Measurements from ENCODE around the gene SLC25A19. TPM values are rescaled to one million over a fixed set of nuclear protein-coding genes. Genes with fewer than 3 reads are reported as not detected.

SLC25A19 gene
- polyA plus RNA-seq, 1 of the 3 experiments (the other 2 are of a cell fraction) = 11.7 TPM

- H3K4me3 ChIP-seq (ENCODE audit: low read depth in 2 of 2, low read length in 1 of 2) = no peak overlapping the region
- TF ChIP-seq, protein P1, sequence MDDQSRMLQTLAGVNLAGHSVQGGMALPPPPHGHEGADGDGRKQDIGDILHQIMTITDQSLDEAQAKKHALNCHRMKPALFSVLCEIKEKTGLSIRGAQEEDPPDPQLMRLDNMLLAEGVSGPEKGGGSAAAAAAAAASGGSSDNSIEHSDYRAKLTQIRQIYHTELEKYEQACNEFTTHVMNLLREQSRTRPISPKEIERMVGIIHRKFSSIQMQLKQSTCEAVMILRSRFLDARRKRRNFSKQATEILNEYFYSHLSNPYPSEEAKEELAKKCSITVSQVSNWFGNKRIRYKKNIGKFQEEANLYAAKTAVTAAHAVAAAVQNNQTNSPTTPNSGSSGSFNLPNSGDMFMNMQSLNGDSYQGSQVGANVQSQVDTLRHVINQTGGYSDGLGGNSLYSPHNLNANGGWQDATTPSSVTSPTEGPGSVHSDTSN (IDR thresholded peaks at IDR 0.05) = peak; percentile 37; the same call in 1 of the 2 replicates
- TF ChIP-seq RAD21 (IDR thresholded peaks at IDR 0.05; ENCODE audit: low read length) = no peak
- TF ChIP-seq NRF1 (IDR thresholded peaks at IDR 0.05; ENCODE audit: low read depth, low read length) = no peak
- TF ChIP-seq POLR2AphosphoS5 (IDR thresholded peaks at IDR 0.05; ENCODE audit: low read depth, low read length) = 0 out of 2 replicates have a peak, but pooled peaks have one; percentile 55
- peak; percentile 63 for TF ChIP-seq FOSL2 (IDR thresholded peaks at IDR 0.05; ENCODE audit: borderline replicate concordance, low read depth)
- peak; percentile 82 for TF ChIP-seq NFIC (IDR thresholded peaks at IDR 0.05; ENCODE audit: borderline replicate concordance)
- TF ChIP-seq JUND (IDR thresholded peaks at IDR 0.05) = 0 out of 2 replicates have a peak, but pooled peaks have one; percentile 41
- peak; percentile 85 for TF ChIP-seq TCF12 (IDR thresholded peaks at IDR 0.05)
- peaks cover 36 to 38% of the 10 kb centered on the region in 2 experiments for H3K36me3 ChIP-seq (replicated peaks in 1 of 2; ENCODE audit: control insufficient read depth in 1 of 2, insufficient read depth in 2 of 2, low read length in 1 of 2)
- no peaks in the 10 kb centered on the region for H3K4me1 ChIP-seq (ENCODE audit: control insufficient read depth in 1 of 2, insufficient read depth in 2 of 2, low read depth in 1 of 2, low read length in 1 of 2)
- H4K20me1 ChIP-seq (ENCODE audit: insufficient read depth) = peaks cover 5% of the 10 kb centered on the region
- H2AFZ ChIP-seq (ENCODE audit: low read depth) = no peak overlapping the region
- no peak for DNase-seq
- H3K4me2 ChIP-seq = no peak overlapping the region
- POLR2A ChIA-PET = no interaction called here
- no peak overlapping the region for H3K9ac ChIP-seq
- 77% methylated on average over 20 of the region's 20 CpGs for WGBS (ENCODE audit: low lambda C conversion rate)
- H3F3A ChIP-seq (replicated peaks; ENCODE audit: insufficient read depth) = peaks cover 29% of the 10 kb centered on the region
- CTCF ChIA-PET = interaction anchor here (0.7 to 7.5 kb wide), 13 partner anchors 15 to 206 kb away, joined by 3 to 83 read pairs (median 5); partner anchors contain the start of genes GRB2 and MIF4GD
- H3K9me3 ChIP-seq = no peaks in the 10 kb centered on the region
- no peaks in the 10 kb centered on the region for H3K27me3 ChIP-seq (ENCODE audit: insufficient read depth)
- peaks cover 15% of the 10 kb centered on the region for H3K79me2 ChIP-seq (ENCODE audit: insufficient read depth)
- H3K27ac ChIP-seq (ENCODE audit: low read depth in 2 of 2, low read length in 1 of 2) = no peak overlapping the region
- no peaks in the 10 kb centered on the region for H3K9me2 ChIP-seq
Measured at GRCh38 chr17:75319904-75320691, 30.9 kb upstream of the SLC25A19 start.

- no peaks in the 10 kb centered on the region for H3K9me2 ChIP-seq
- peaks cover 33 to 36% of the 10 kb centered on the region in 2 experiments for H3K36me3 ChIP-seq (replicated peaks in 1 of 2; ENCODE audit: control insufficient read depth in 1 of 2, insufficient read depth in 2 of 2, low read length in 1 of 2)
- ChIA-PET POLR2A (no interaction called here), CTCF (interaction anchor here (1.1 to 5.4 kb wide), 6 partner anchors 14 to 94 kb away, joined by 3 to 83 read pairs (median 4); partner anchors contain the start of gene GRB2)
- no peak overlapping the region for H2AFZ ChIP-seq (ENCODE audit: low read depth)
- H3K9me3 ChIP-seq = no peaks in the 10 kb centered on the region
- no peak overlapping the region for H3K4me3 ChIP-seq (ENCODE audit: low read depth in 2 of 2, low read length in 1 of 2)
- peaks cover 5% of the 10 kb centered on the region for H4K20me1 ChIP-seq (ENCODE audit: insufficient read depth)
- H3K4me2 ChIP-seq = no peak overlapping the region
- no peak for TF ChIP-seq GABPA (IDR thresholded peaks at IDR 0.05; ENCODE audit: low read depth)
- no peak for TF ChIP-seq SIN3A (IDR thresholded peaks at IDR 0.05; ENCODE audit: borderline replicate concordance, low read depth, low read length)
- TF ChIP-seq POLR2AphosphoS5 (IDR thresholded peaks at IDR 0.05; ENCODE audit: low read depth, low read length) = no peak
- no peak for TF ChIP-seq JUND (IDR thresholded peaks at IDR 0.05)
- no peak for TF ChIP-seq EP300 (IDR thresholded peaks at IDR 0.05; ENCODE audit: borderline replicate concordance in 1 of 2, low read depth in 1 of 2, low read length in 1 of 2)
- TF ChIP-seq, protein P1 (IDR thresholded peaks at IDR 0.05) = no peak
- TF ChIP-seq, protein P2, sequence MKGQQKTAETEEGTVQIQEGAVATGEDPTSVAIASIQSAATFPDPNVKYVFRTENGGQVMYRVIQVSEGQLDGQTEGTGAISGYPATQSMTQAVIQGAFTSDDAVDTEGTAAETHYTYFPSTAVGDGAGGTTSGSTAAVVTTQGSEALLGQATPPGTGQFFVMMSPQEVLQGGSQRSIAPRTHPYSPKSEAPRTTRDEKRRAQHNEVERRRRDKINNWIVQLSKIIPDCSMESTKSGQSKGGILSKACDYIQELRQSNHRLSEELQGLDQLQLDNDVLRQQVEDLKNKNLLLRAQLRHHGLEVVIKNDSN (IDR thresholded peaks at IDR 0.05; ENCODE audit: borderline replicate concordance, low read depth) = no peak
- TF ChIP-seq, protein P3, sequence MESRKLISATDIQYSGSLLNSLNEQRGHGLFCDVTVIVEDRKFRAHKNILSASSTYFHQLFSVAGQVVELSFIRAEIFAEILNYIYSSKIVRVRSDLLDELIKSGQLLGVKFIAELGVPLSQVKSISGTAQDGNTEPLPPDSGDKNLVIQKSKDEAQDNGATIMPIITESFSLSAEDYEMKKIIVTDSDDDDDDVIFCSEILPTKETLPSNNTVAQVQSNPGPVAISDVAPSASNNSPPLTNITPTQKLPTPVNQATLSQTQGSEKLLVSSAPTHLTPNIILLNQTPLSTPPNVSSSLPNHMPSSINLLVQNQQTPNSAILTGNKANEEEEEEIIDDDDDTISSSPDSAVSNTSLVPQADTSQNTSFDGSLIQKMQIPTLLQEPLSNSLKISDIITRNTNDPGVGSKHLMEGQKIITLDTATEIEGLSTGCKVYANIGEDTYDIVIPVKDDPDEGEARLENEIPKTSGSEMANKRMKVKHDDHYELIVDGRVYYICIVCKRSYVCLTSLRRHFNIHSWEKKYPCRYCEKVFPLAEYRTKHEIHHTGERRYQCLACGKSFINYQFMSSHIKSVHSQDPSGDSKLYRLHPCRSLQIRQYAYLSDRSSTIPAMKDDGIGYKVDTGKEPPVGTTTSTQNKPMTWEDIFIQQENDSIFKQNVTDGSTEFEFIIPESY (IDR thresholded peaks at IDR 0.05; ENCODE audit: borderline replicate concordance, low read depth) = no peak
- no peak for TF ChIP-seq TAF1 (IDR thresholded peaks at IDR 0.05; ENCODE audit: borderline replicate concordance, low read depth, low read length)
- no peak for TF ChIP-seq TCF12 (IDR thresholded peaks at IDR 0.05)
- no peak for TF ChIP-seq RAD21 (IDR thresholded peaks at IDR 0.05; ENCODE audit: low read length)
- no peak for TF ChIP-seq EZH2phosphoT487 (IDR thresholded peaks at IDR 0.05; ENCODE audit: borderline replicate concordance, low read depth)
- no peak for TF ChIP-seq FOSL2 (IDR thresholded peaks at IDR 0.05; ENCODE audit: borderline replicate concordance, low read depth)
- TF ChIP-seq, protein P4, sequence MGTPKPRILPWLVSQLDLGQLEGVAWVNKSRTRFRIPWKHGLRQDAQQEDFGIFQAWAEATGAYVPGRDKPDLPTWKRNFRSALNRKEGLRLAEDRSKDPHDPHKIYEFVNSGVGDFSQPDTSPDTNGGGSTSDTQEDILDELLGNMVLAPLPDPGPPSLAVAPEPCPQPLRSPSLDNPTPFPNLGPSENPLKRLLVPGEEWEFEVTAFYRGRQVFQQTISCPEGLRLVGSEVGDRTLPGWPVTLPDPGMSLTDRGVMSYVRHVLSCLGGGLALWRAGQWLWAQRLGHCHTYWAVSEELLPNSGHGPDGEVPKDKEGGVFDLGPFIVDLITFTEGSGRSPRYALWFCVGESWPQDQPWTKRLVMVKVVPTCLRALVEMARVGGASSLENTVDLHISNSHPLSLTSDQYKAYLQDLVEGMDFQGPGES (IDR thresholded peaks at IDR 0.05; ENCODE audit: low read depth, low read length) = no peak
- TF ChIP-seq FOXJ3 (CRISPR knock-in tag; IDR thresholded peaks at IDR 0.05) = no peak
- no peak for TF ChIP-seq ELF1 (IDR thresholded peaks at IDR 0.05)
- peaks cover 7% of the 10 kb centered on the region for H3K79me2 ChIP-seq (ENCODE audit: insufficient read depth)
- 93% methylated on average over 10 of the region's 10 CpGs for WGBS (ENCODE audit: low lambda C conversion rate)
- H3K27ac ChIP-seq (ENCODE audit: low read depth in 2 of 2, low read length in 1 of 2) = no peak overlapping the region
- no peaks in the 10 kb centered on the region for H3K27me3 ChIP-seq (ENCODE audit: insufficient read depth)
- DNase-seq = no peak
- H3K9ac ChIP-seq = no peak overlapping the region
- no peaks in the 10 kb centered on the region for H3K4me1 ChIP-seq (ENCODE audit: control insufficient read depth in 1 of 2, insufficient read depth in 2 of 2, low read depth in 1 of 2, low read length in 1 of 2)
- H3F3A ChIP-seq (replicated peaks; ENCODE audit: insufficient read depth) = peaks cover 19% of the 10 kb centered on the region
Measured at GRCh38 chr17:75318615-75319222, 29.5 kb upstream of the SLC25A19 start.

Measured in SK-N-SH (cell line).